ENCODE data around the gene TCN2.

DNA sequence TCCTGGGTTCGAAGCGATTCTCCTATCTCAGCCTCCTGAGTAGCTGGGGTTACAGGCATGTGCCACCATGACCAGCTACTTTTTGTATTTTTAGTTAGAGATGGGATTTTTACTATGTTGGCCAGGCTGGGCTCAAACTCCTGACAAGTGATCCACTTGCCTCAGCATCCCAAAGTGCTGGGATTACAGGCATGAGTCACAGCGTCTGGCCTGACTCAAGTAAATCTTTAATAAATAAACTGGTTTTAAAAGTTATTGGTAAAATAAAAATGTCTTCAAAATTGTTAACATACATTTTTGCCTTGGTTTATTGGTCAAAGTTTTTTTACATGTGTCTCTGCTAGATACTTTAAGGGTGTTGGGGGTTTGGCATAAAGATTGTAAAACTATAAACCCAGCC, 8.0 kb upstream of the TCN2 start:
- TF ChIP-seq POLR2A (IDR thresholded peaks at IDR 0.05; ENCODE audit: low read depth, low read length): no peak
- TF ChIP-seq, protein P1, sequence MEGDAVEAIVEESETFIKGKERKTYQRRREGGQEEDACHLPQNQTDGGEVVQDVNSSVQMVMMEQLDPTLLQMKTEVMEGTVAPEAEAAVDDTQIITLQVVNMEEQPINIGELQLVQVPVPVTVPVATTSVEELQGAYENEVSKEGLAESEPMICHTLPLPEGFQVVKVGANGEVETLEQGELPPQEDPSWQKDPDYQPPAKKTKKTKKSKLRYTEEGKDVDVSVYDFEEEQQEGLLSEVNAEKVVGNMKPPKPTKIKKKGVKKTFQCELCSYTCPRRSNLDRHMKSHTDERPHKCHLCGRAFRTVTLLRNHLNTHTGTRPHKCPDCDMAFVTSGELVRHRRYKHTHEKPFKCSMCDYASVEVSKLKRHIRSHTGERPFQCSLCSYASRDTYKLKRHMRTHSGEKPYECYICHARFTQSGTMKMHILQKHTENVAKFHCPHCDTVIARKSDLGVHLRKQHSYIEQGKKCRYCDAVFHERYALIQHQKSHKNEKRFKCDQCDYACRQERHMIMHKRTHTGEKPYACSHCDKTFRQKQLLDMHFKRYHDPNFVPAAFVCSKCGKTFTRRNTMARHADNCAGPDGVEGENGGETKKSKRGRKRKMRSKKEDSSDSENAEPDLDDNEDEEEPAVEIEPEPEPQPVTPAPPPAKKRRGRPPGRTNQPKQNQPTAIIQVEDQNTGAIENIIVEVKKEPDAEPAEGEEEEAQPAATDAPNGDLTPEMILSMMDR (conservative IDR thresholded peaks at IDR 0.05; ENCODE audit: low read depth, low read length): no peak
- no peak for TF ChIP-seq CEBPB (IDR thresholded peaks at IDR 0.05; ENCODE audit: low read depth, low read length)
- TF ChIP-seq USF2 (IDR thresholded peaks at IDR 0.05; ENCODE audit: low read depth, low read length): no peak
- TF ChIP-seq SMC3 (IDR thresholded peaks at IDR 0.05; ENCODE audit: low read depth, low read length): no peak
- TF ChIP-seq MAZ (IDR thresholded peaks at IDR 0.05; ENCODE audit: borderline replicate concordance, low read depth, low read length): no peak
- TF ChIP-seq ELK1 (IDR thresholded peaks at IDR 0.05; ENCODE audit: borderline replicate concordance, low read depth, low read length): no peak
- no peak for TF ChIP-seq RFX5 (IDR thresholded peaks at IDR 0.05; ENCODE audit: low read depth, low read length)
